ENCODE results near the gene EPB41L3.

The EPB41L3 gene

GRCh38 chr18:5398269-5398668, 145.5 kb downstream of the EPB41L3 start:
- DNase-seq, result no peak

- no peak for DNase-seq
Observed at GRCh38 chr18:5397102-5397501, 146.7 kb downstream of the EPB41L3 start.

- no peak for DNase-seq
Observed at GRCh38 chr18:5395860-5396448, 147.8 kb downstream of the EPB41L3 start.

- no peak for DNase-seq
Observed at GRCh38 chr18:5393779-5394178, 150.0 kb downstream of the EPB41L3 start.

- no peak for DNase-seq
Observed at GRCh38 chr18:5391409-5391808, 152.4 kb downstream of the EPB41L3 start.

GRCh38 chr18:5389356-5389755, 154.4 kb downstream of the EPB41L3 start:
- DNase-seq, result no peak

- DNase-seq, result no peak
Observed at GRCh38 chr18:5388896-5389295, 154.9 kb downstream of the EPB41L3 start.

GRCh38 chr18:5380586-5380985, 163.2 kb downstream of the EPB41L3 start:
- DNase-seq, result no peak

GRCh38 chr18:5376986-5377385, 166.8 kb downstream of the EPB41L3 start:
- DNase-seq, result no peak

- no peak for DNase-seq
Observed at GRCh38 chr18:5370332-5370731, 173.5 kb downstream of the EPB41L3 start.

- no peak for DNase-seq
Observed at GRCh38 chr18:5369513-5369912, 174.3 kb downstream of the EPB41L3 start.

GRCh38 chr18:5365443-5365842, 178.4 kb downstream of the EPB41L3 start:
- DNase-seq, result no peak

- no peak for DNase-seq
Observed at GRCh38 chr18:5350636-5351035, 193.2 kb downstream of the EPB41L3 start.
